Thyroid gland (tissue), 4 donors: Measurements from ENCODE around the gene PER3. TPM values are rescaled to one million over a fixed set of nuclear protein-coding genes. Genes with fewer than 3 reads are reported as not detected.

Experiments
- DNase-seq, 2 donors: peaks; one replicate each; pipeline ENCODE4 v3.0.0-alpha.2; 2019
- H3K27ac ChIP-seq, 3 donors: fragments of 200-600 bp; sonication (generic); 1 replicate in 2 of 3; 2 replicates in 1 of 3; pipeline ENCODE4 v1.5.1; 2016 to 2019; ENCODE audit warnings: mild to moderate bottlenecking in 1 of 3, moderate library complexity in 1 of 3
- H3K27me3 ChIP-seq: fragments of 200-600 bp; sonication (generic); one replicate; pipeline ENCODE4 v1.5.1; 2019
- H3K36me3 ChIP-seq, 2 donors: fragments of 200-600 bp; sonication (generic); one replicate each; pipeline ENCODE4 v1.5.1; 2016 to 2019
- H3K4me1 ChIP-seq, 2 donors: fragments of 200-600 bp; sonication (generic); one replicate each; pipeline ENCODE4 v1.5.1; 2017 to 2019
- H3K4me3 ChIP-seq, 3 donors: fragments of 200-600 bp; sonication (generic); replicated peaks in 1 of 3; 1 replicate in 2 of 3; 2 replicates in 1 of 3; pipeline ENCODE4 v1.5.1; 2016; ENCODE audit warnings: mild to moderate bottlenecking in 1 of 3
- H3K9me3 ChIP-seq: fragments of 200-600 bp; sonication (generic); one replicate; pipeline ENCODE4 v1.5.1; 2017
- CTCF ChIP-seq, 6 experiments: fragments of 200-600 bp in 3 of 6; fragments of 450-650 bp in 3 of 6; sonication (generic) in 3 of 6; IDR thresholded peaks; one replicate each; pipeline ENCODE4 v1.5.1; 2016 to 2019; ENCODE audit warnings: antibody characterized with exemption in 6 of 6, mild to moderate bottlenecking in 2 of 6, inconsistent platforms in 1 of 6, moderate library complexity in 1 of 6
- POLR2A ChIP-seq, 2 donors: fragments of 450-650 bp; IDR thresholded peaks; one replicate each; pipeline ENCODE4 v1.6.1; 2017; ENCODE audit warnings: antibody characterized with exemption in 2 of 2, mild to moderate bottlenecking in 2 of 2, moderate library complexity in 1 of 2
- WGBS, 2 donors: methylation state at CpG; one replicate each; pipeline ENCODE4 v1.1.5; 2017; 5-methylcytosine and 5-hydroxymethylcytosine counted together
- intact Hi-C: fragments of 100-400 bp; cut with DNase I; formaldehyde crosslinking; loops from one replicate; pipeline ENCODE4 v1.15.1; 2023
- total RNA-seq, 4 donors: library from RNA; depleted of rRNA; stranded (reverse); fragments of >200 nt; gene quantifications; one replicate each; pipeline ENCODE4 v1.2.3, GENCODE V29; 2016

The PER3 gene
- total RNA-seq, 4 donors from 2014 or later = 8.9 to 30.9 (median 20.9) TPM

- intact Hi-C loops = no loop called here
- Histone ChIP-seq H3K27ac (no peak overlapping the region), H3K4me1 (peaks cover 9 to 14% of the 10 kb centered on the region in 2 donors), H3K36me3 (peaks cover 0 to 5% of the 10 kb centered on the region in 2 donors), H3K9me3 (no peaks in the 10 kb centered on the region), H3K27me3 (no peaks in the 10 kb centered on the region), H3K4me3 (no peak overlapping the region)
- 94% methylated on average over 12 of the region's 12 CpGs for WGBS, 2 donors
- DNase-seq = no peak
- no peak for TF ChIP-seq POLR2A (IDR thresholded peaks at IDR 0.05)
- TF ChIP-seq CTCF (IDR thresholded peaks at IDR 0.05) = no peak
Measured at GRCh38 chr1:7769673-7770412, 14.2 kb upstream of the PER3 start.

- peak overlapping the region; percentile 83 to 93 (median 89) for H3K27ac ChIP-seq
- WGBS, 2 donors = 15 to 43% methylated on average over 6 of the region's 6 CpGs
- peaks cover 0 to 5% of the 10 kb centered on the region in 2 donors for H3K36me3 ChIP-seq
- intact Hi-C loops = no loop called here
- no peak for DNase-seq
- H3K27me3 ChIP-seq = no peaks in the 10 kb centered on the region
- TF ChIP-seq CTCF (IDR thresholded peaks at IDR 0.05) (no peak), POLR2A (IDR thresholded peaks at IDR 0.05) (no peak)
- peak overlapping the region in 2 of 3 donors; percentile 97 to 99 for H3K4me3 ChIP-seq
- peaks cover 9 to 14% of the 10 kb centered on the region in 2 donors for H3K4me1 ChIP-seq
- no peaks in the 10 kb centered on the region for H3K9me3 ChIP-seq
Measured at GRCh38 chr1:7770669-7770996, 13.5 kb upstream of the PER3 start.

GRCh38 chr1:7770997-7771822 is 12.9 kb upstream of the PER3 start, which contains the start of gene VAMP3:
Gene VAMP3, plus strand, starts transcription at chr1:7771296. Its CDS starts 88 bp downstream, at chr1:7771384.
- WGBS, 2 donors = 0 to 1% methylated on average over 16 to 21 of the region's 97 CpGs
- peak; percentile 81 to 82 for DNase-seq
- no peak for TF ChIP-seq CTCF (IDR thresholded peaks at IDR 0.05)
- peak in 1 of 2 donors; percentile 75 for TF ChIP-seq POLR2A (IDR thresholded peaks at IDR 0.05)
- peaks cover 9 to 14% of the 10 kb centered on the region in 2 donors for H3K4me1 ChIP-seq
- H3K27me3 ChIP-seq = no peaks in the 10 kb centered on the region
- H3K36me3 ChIP-seq = peaks cover 0 to 5% of the 10 kb centered on the region in 2 donors
- H3K27ac ChIP-seq = peak within 1 kb of the TSS; percentile 83 to 93 (median 89)
- intact Hi-C loops = no loop called here
- peak within 1 kb of the TSS; percentile 73 to 99 (median 97) for H3K4me3 ChIP-seq
- no peaks in the 10 kb centered on the region for H3K9me3 ChIP-seq

GRCh38 chr1:7771823-7772299 is 12.2 kb upstream of the PER3 start:
- H3K27ac ChIP-seq = peak overlapping the region; percentile 83 to 93 (median 89)
- intact Hi-C loops = no loop called here
- H3K9me3 ChIP-seq = no peaks in the 10 kb centered on the region
- peaks cover 9 to 14% of the 10 kb centered on the region in 2 donors for H3K4me1 ChIP-seq
- H3K4me3 ChIP-seq = peak overlapping the region; percentile 73 to 99 (median 97)
- no peaks in the 10 kb centered on the region for H3K27me3 ChIP-seq
- H3K36me3 ChIP-seq = peaks cover 0 to 5% of the 10 kb centered on the region in 2 donors
- TF ChIP-seq CTCF (IDR thresholded peaks at IDR 0.05) (no peak), POLR2A (IDR thresholded peaks at IDR 0.05) (no peak)
- no peak for DNase-seq
- WGBS, 2 donors = 20% methylated on average over 12 of the region's 12 CpGs
